Ovary (tissue), 9 donors: ENCODE measurements around the gene MECP2. TPM values are rescaled to one million over a fixed set of nuclear protein-coding genes. Genes with fewer than 3 reads are reported as not detected.
A peak's percentile ranks its signal among the peaks of the same experiment; 100 is the strongest.

ENCODE experiments used
- DNase-seq, 5 donors: peaks; one replicate each; pipeline ENCODE4 v3.0.0-alpha.2; 2019 to 2020
- H3K27ac ChIP-seq, 2 donors: fragments of 200-600 bp; one replicate each; pipeline versions ENCODE4 v1.5.1 to v1.8.0; 2019 to 2022
- H3K27me3 ChIP-seq: fragments of 200-600 bp; one replicate; pipeline ENCODE4 v1.8.0; 2022
- H3K36me3 ChIP-seq: fragments of 200-600 bp; sonication (generic); one replicate; pipeline ENCODE4 v1.5.1; 2019
- H3K4me1 ChIP-seq: one replicate; pipeline ENCODE4 v1.8.1; 2013; ENCODE audit warnings: mild to moderate bottlenecking, moderate library complexity; ENCODE audit not compliant: insufficient read depth
- H3K4me3 ChIP-seq: fragments of 200-600 bp; sonication (generic); one replicate; pipeline ENCODE4 v1.5.1; 2017
- H3K9me3 ChIP-seq, 2 donors: fragments of 200-600 bp in 1 of 2; sonication (generic) in 1 of 2; one replicate each; pipeline versions ENCODE4 v1.5.1 to v1.8.1; 2013 to 2019; ENCODE audit warnings: mild to moderate bottlenecking in 1 of 2, moderate library complexity in 1 of 2
- CTCF ChIP-seq, 3 donors: fragments of 450-650 bp in 2 of 3; fragments of 200-600 bp in 1 of 3; IDR thresholded peaks; one replicate each; pipeline versions ENCODE4 v1.5.1 to v1.8.0; 2016 to 2022; ENCODE audit warnings: antibody characterized with exemption in 3 of 3, mild to moderate bottlenecking in 1 of 3
- EP300 ChIP-seq: sonication (generic); formaldehyde crosslinking; IDR thresholded peaks from one replicate; pipeline ENCODE4 v1.6.1; 2017; ENCODE audit warnings: antibody characterized with exemption
- POLR2A ChIP-seq: fragments of 450-650 bp; IDR thresholded peaks from one replicate; pipeline ENCODE4 v1.6.1; 2017; ENCODE audit warnings: antibody characterized with exemption, mild to moderate bottlenecking, moderate library complexity
- WGBS, 3 donors: extraction: QIAGEN DNeasy Blood & Tissue Kit in 1 of 3; methylation state at CpG; one replicate each; pipeline versions ENCODE4 v1.1.5 to v1.1.7; 2013 to 2017; 5-methylcytosine and 5-hydroxymethylcytosine counted together
- intact Hi-C, 4 donors: fragments of 100-400 bp; cut with DNase I; formaldehyde crosslinking; loops; one replicate each; pipeline versions ENCODE4 v1.11.0 to v1.15.1; 2022 to 2023
- polyA plus RNA-seq, 2 donors: library from polyadenylated mRNA; stranded (reverse); fragments of 200-250 nt in 1 of 2; fragments of 350-450 nt in 1 of 2; fragmentation: Illumina TruSeq in 1 of 2; extraction: RNeasy Lipid Tissue Mini Kit (QIAGEN cat#74804) in 1 of 2; gene quantifications; one replicate each; pipeline ENCODE4 v1.2.3, GENCODE V29; 2013 to 2014
- total RNA-seq, 7 donors: library from RNA; depleted of rRNA in 2 of 7; stranded (reverse); fragments of >200 nt in 2 of 7; fragmentation: NEBNext Ultra II Directional in 3 of 7; extraction: Animal tissue kit (Norgen Biotek cat#: 25700) in 3 of 7; gene quantifications; one replicate each; pipeline versions ENCODE4 v1.1.0 to v1.2.4, GENCODE V29; 2016 to 2023
- donor health status: DM: no; HTN: no; CAD: no; lungs with moderate emphysema.
- donor health status: DM: no; HTN: no; CAD: no.
- donor health status: Bipolar disorder and iron deficiency.
- donor health status: DM: yes; HTN: yes; CAD: no.
- donor health status: DM: no; HTN: no; CAD: no.
- donor health status: DM: yes; HTN: yes; CAD: no.

MECP2 gene
- total and polyA plus RNA-seq, 9 donors: 26.8 to 91.2 (median 62.2) TPM

DNA sequence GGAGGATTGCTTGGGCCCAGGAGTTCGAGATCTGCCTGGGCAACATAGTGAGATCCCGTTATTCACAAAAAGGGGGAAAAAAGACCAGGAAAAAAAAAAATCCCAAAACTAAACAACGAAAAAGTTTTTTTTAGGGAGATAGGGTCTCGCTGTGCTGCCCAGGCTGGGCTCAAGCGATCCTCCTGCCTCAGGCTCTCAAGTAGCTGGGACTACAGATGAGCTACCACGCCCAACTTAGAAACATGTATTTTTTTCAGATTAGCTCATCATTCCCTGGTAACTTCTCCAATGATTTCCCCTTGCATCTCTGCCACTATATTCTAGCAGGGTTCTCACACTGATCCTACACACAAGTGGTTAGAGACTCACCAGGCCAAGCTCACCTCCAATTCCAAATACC is 53.4 kb downstream of the MECP2 start:
- H3K36me3 ChIP-seq: no peaks in the 10 kb centered on the region
- no peak for DNase-seq
- intact Hi-C loops: no loop called here
- WGBS, 3 donors: 78 to 83% (median 80%) methylated on average over 6 of the region's 6 CpGs
- no peaks in the 10 kb centered on the region for H3K9me3 ChIP-seq
- peak overlapping the region in 1 of 2 donors; percentile 22 for H3K27ac ChIP-seq
- H3K4me1 ChIP-seq: peaks cover 22% of the 10 kb centered on the region
- TF ChIP-seq EP300 (no peak), POLR2A (no peak)
- no peaks in the 10 kb centered on the region for H3K27me3 ChIP-seq
- no peak overlapping the region for H3K4me3 ChIP-seq

DNA sequence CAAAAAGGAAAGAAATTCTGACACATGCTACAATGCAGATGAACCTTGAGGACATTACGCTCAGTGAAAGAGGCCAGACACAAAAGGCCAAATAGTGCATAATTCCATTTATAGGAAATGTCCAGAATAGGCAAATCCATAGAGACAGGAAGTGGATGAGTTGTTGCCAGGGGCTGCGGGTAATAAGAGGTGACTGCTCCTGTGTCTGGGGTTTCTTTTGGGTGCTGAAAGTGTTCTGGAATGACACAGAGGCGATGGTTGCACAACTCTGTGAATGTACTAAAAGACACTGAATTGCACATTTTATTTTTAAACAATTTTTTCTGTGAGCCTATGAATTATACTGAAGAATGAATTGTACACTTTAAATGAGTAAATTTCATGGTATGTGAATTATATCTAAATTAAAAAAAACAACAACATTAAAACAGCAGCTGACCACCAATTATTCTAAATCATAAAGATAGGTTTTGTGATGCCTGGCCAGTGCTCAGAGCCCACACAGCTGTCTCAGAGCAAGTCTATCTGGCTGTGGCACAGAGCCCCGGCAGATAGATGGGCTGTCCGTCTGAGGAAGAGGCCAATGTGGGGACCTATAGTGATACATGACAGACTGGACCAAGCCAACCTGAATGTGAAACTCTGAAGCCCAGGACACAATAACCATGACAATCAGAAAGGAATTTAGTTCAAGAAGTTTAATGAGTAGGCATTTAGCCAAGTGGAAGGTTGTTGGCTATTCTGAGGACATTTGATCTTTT is 54.3 kb downstream of the MECP2 start:
- H3K4me3 ChIP-seq: no peak overlapping the region
- H3K27me3 ChIP-seq: no peaks in the 10 kb centered on the region
- WGBS, 3 donors: 55 to 64% (median 55%) methylated on average over 5 of the region's 5 CpGs
- TF ChIP-seq EP300 (no peak), CTCF (IDR thresholded peaks at IDR 0.05) (no peak), POLR2A (no peak)
- H3K27ac ChIP-seq: no peak overlapping the region
- intact Hi-C loops: no loop called here
- H3K4me1 ChIP-seq: peaks cover 18% of the 10 kb centered on the region
- no peaks in the 10 kb centered on the region for H3K9me3 ChIP-seq
- peak in 1 of 5 donors; percentile 43 for DNase-seq
- no peaks in the 10 kb centered on the region for H3K36me3 ChIP-seq

- Histone ChIP-seq H3K9me3 (no peaks in the 10 kb centered on the region), H3K27me3 (no peaks in the 10 kb centered on the region), H3K27ac (no peak overlapping the region), H3K36me3 (no peaks in the 10 kb centered on the region), H3K4me1 (peaks cover 9% of the 10 kb centered on the region), H3K4me3 (no peak overlapping the region)
- DNase-seq: peak in 1 of 5 donors; percentile 30
- no peak for TF ChIP-seq POLR2A
- no peak for TF ChIP-seq CTCF (IDR thresholded peaks at IDR 0.05)
- TF ChIP-seq EP300: no peak
- intact Hi-C loops: no loop called here
- 75 to 87% (median 78%) methylated on average over 13 of the region's 13 CpGs for WGBS, 3 donors
Observed at GRCh38 chrX:154040863-154041262, 56.7 kb downstream of the MECP2 start.

- H3K4me1 ChIP-seq: peaks cover 9% of the 10 kb centered on the region
- 36 to 46% (median 36%) methylated on average over 7 of the region's 7 CpGs for WGBS, 3 donors
- intact Hi-C loops: no loop called here
- H3K9me3 ChIP-seq: no peaks in the 10 kb centered on the region
- TF ChIP-seq POLR2A (no peak), EP300 (no peak)
- no peak overlapping the region for H3K4me3 ChIP-seq
- H3K27me3 ChIP-seq: no peaks in the 10 kb centered on the region
- no peak overlapping the region for H3K27ac ChIP-seq
- no peaks in the 10 kb centered on the region for H3K36me3 ChIP-seq
- no peak for DNase-seq
Observed at GRCh38 chrX:154040307-154040756, 57.2 kb downstream of the MECP2 start.

GRCh38 chrX:154039577-154039976 is 57.9 kb downstream of the MECP2 start:
- H3K4me3 ChIP-seq: no peak overlapping the region
- no peaks in the 10 kb centered on the region for H3K36me3 ChIP-seq
- H3K9me3 ChIP-seq: no peaks in the 10 kb centered on the region
- WGBS, 3 donors: 85 to 88% (median 88%) methylated on average over 11 of the region's 11 CpGs
- no peak for TF ChIP-seq EP300
- TF ChIP-seq CTCF (IDR thresholded peaks at IDR 0.05): no peak
- TF ChIP-seq POLR2A: no peak
- H3K27ac ChIP-seq: no peak overlapping the region
- peaks cover 6% of the 10 kb centered on the region for H3K4me1 ChIP-seq
- DNase-seq: peak in 1 of 5 donors; percentile 17
- intact Hi-C loops: no loop called here
- no peaks in the 10 kb centered on the region for H3K27me3 ChIP-seq
